GM19025 (cell line): ENCODE data around the gene PAPPA.

ENCODE experiments used
- ATAC-seq: cut with Tn5 transposase; IDR thresholded peaks from one replicate; pipeline ENCODE4 v1.9.1; 2021; ENCODE audit warnings: mild to moderate bottlenecking, low read depth, moderate library complexity; ENCODE audit not compliant: unreplicated experiment

Gene PAPPA

GRCh38 chr9:116269250-116269649, 115.7 kb downstream of the PAPPA start:
- ATAC-seq = no peak

GRCh38 chr9:116270546-116270945, 117.0 kb downstream of the PAPPA start:
- no peak for ATAC-seq

- no peak for ATAC-seq
Measured at GRCh38 chr9:116271340-116271739, 117.7 kb downstream of the PAPPA start.

- ATAC-seq = no peak
Measured at GRCh38 chr9:116271991-116272390, 118.4 kb downstream of the PAPPA start.

- no peak for ATAC-seq
Measured at GRCh38 chr9:116274293-116274692, 120.7 kb downstream of the PAPPA start.

GRCh38 chr9:116275418-116276195, 122.0 kb downstream of the PAPPA start:
- no peak for ATAC-seq

GRCh38 chr9:116276196-116276493, 122.6 kb downstream of the PAPPA start:
- ATAC-seq = no peak

- ATAC-seq = no peak
Measured at GRCh38 chr9:116276651-116277121, 123.1 kb downstream of the PAPPA start.

GRCh38 chr9:116278326-116278725, 124.7 kb downstream of the PAPPA start:
- no peak for ATAC-seq

- no peak for ATAC-seq
Measured at GRCh38 chr9:116279230-116279629, 125.6 kb downstream of the PAPPA start.

GRCh38 chr9:116280529-116280928, 126.9 kb downstream of the PAPPA start:
- ATAC-seq = no peak

GRCh38 chr9:116282597-116282996, 129.0 kb downstream of the PAPPA start:
- no peak for ATAC-seq

- no peak for ATAC-seq
Measured at GRCh38 chr9:116284518-116284917, 130.9 kb downstream of the PAPPA start.

- ATAC-seq = no peak
Measured at GRCh38 chr9:116285320-116285719, 131.7 kb downstream of the PAPPA start.

- ATAC-seq = no peak
Measured at GRCh38 chr9:116286297-116286696, 132.7 kb downstream of the PAPPA start.

GRCh38 chr9:116287721-116288120, 134.1 kb downstream of the PAPPA start:
- ATAC-seq = no peak

- ATAC-seq = no peak
Measured at GRCh38 chr9:116288658-116289057, 135.1 kb downstream of the PAPPA start.

GRCh38 chr9:116297346-116297745, 143.8 kb downstream of the PAPPA start:
- ATAC-seq = no peak

- ATAC-seq = no peak
Measured at GRCh38 chr9:116298249-116298648, 144.7 kb downstream of the PAPPA start.

- no peak for ATAC-seq
Measured at GRCh38 chr9:116298878-116299391, 145.3 kb downstream of the PAPPA start.

- no peak for ATAC-seq
Measured at GRCh38 chr9:116300360-116300870, 146.8 kb downstream of the PAPPA start.

GRCh38 chr9:116303270-116303669, 149.7 kb downstream of the PAPPA start:
- ATAC-seq = no peak
